GM19240 (cell line): ENCODE measurements around the gene EFCAB12.
"Not testable (repeated sequence)": the region's sequence is repeated elsewhere in the genome, so short reads cannot be mapped to it uniquely, and the experiment has no call there.

ENCODE experiments used
- DNase-seq: peaks from one replicate; pipeline ENCODE4 v3.0.0; 2011; ENCODE audit warnings: low spot score; ENCODE audit not compliant: insufficient read length

Gene EFCAB12

DNA sequence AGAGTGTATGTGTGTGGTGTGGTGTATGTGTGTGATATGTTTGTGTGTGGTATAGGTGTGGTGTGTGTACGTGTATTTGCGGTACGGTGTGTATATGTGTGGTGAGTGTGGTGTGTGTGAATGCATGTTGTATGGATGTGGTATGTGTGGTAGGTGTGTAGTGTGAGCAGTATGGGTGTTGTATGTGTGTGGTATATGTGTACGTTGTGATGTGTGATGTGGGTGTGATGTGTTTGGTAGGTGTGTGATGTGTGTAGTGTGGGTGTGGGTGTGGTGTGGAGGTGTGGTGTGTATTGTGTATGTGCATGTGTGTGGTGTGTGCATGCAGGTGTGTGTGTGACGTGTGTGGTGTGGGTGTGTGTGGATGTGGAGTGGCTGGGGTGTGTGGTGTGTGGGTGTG, 58.7 kb downstream of the EFCAB12 start:
- DNase-seq: no peak

DNA sequence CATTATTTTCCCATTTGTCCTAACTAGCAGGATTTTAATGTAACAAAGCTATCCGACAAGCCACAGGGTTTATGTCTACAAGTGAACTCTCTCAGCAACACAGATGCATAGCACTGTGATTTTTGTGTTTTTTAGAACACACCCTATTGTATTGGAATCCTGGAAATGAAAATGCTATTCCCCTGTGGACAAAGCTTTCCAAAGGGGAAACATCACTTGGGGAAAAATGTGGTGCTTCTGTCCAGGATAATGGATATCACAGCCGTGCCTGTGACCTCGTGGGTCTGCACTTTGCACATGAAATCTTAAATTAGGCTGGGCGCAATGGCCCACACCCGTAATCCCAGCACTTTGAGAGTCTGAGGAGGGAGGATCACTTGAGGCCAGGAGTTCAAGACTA, 60.6 kb downstream of the EFCAB12 start:
- no peak for DNase-seq

DNA sequence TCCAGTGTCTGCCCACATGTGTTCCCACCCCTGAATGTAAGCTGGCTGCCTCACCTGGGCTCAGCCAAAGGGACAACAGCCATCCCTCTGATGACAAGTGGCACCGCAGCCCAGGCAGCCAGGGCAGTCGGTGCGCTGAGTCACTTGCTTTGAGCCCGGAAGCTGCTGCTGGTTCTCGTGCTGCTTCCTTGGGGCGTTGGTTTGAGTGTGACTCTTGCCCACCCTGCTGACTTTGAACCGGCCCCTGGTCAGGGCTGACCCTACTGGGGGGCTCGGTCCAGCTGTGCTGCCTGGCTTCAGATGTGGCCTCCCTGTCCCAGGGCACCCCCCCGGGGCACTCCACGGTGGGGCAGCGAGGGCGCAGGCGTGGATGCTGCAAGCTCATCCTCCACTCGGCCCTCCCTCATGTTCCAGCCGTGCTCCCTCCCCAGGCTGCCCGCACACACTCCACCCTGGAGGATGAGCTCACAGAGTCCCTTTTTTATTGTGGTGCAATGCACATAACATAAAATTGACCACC, 62.1 kb downstream of the EFCAB12 start:
- no peak for DNase-seq

DNA sequence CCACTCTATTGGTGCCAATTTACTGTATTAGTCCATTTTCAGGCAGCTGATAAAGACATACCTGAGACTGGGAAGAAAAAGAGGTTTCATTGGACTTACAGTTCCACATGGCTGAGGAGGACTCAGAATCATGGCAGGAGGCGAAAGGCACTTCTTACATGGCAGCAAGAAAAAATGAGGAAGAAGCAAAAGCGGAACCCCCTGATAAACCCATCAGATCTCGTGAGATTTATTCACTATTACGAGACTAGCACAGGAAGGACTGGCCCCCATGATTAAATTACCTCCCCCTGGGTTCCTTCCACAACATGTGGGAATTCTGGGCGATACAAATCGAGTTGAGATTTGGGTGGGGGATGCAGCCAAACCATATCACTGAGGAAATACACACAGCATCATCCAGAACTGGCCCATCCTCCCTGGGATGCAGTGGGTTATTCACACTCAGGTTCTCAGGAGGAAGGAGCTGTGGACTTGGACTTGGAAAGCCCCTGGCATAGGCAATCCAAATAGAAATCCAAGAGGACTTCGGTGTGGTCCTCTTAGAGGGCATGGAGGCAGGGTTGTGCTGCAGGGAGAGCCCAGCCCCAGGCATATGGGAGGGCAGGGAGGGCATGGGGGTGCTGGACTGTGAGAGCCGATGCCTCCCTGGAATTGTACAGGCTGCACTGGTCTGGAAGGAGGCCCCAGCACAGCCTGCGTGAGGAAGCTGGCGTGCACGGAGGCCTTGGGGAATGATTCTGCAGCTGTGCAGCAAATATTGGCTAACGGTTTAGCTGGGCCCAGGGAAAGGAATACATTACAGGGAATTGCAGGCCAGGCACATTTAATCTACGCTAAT, 62.9 kb downstream of the EFCAB12 start:
- no peak for DNase-seq

DNA sequence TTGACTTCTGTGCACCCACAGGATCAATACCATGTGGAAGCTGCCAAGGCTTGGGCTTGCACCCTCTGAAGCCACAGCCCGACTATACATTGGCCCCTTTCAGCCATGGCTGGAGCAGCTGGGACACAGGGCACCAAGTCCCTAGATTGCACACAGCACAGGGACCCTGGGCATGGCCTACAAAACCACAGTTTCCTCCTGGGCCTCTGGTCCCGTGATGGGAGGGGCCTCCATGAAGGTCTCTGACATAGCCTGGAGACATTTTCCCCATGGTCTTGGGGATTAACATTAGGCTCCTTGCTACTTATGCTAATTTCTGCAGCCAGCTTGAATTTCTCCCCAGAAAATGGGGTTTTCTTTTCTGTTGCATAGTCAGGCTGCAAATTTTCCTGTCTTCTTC, 63.6 kb downstream of the EFCAB12 start:
- DNase-seq: not testable (repeated sequence)

DNA sequence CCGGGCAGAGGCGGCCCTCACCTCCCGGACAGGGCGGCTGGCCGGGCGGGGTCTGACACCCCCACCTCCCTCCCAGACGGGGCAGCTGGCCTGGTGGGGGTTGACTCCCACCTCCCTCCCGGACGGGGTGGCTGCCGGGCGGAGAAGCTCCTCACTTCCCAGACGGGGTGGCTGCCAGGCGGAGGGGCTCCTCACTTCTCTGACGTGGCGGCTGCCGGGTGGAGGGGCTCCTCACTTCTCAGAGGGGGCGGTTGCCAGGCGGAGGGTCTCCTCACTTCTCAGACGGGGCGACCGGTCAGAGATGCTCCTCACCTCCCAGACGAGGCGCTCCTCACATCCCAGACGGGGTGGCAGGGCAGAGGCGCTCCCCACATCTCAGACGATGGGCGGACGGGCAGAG, 65.1 kb downstream of the EFCAB12 start:
- not testable (repeated sequence) for DNase-seq

DNA sequence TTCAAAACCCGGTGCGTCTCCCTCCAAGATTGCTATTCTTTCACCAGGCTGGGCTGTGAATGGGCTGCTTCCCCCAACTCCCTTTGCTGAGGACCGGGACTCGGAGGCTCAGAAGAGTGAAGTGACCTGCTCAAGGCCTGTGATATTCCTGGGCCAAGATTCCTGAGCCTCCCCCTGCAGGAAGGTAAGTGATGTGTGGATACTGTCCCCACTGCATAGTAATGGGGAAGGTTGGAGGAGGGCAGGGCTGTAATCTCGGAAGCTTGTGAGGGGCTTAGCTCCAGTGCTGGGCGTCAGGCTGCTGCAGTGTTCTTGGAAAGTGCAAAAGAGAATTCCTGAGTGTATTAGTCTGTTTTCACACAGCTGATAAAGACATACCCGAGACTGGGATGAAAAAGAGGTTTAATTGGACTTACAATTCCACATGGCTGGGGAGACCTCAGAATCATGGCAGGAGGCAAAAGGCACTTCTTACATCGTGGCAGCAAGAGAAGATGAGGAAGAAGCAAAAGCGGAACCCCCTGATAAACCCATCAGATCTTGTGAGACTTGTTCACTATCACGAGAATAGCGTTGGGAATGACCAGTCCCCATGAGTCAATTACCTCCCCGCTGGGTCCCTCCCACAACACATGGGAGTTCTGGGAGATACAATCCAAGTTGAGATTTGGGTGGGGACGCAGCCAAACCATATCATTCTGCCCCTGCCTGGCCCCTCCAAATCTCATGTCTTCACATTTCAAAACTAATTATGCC, 67.6 kb downstream of the EFCAB12 start:
- DNase-seq: no peak

DNA sequence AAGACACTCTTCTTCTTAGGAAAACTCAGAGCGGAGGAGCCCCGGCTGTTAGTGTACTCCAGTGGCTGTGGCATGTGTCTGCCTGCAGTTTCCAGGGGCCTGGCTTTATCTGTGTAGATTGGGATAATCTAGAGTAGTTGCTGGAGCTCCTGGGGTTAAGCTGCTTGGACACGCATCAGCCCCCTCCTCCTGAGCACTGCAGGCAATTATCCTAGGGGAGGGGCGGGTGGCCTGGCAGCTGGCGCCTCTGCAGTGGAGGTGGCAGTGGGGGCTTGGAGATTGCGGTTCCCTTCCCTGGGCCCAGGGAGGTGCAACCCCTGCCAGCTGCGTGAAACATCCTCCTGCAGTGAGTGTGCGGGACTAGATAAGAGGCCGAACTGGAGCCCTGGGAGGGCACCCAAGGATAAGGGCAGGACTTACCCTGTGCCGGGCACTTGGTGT, 68.2 kb downstream of the EFCAB12 start:
- DNase-seq: no peak

DNA sequence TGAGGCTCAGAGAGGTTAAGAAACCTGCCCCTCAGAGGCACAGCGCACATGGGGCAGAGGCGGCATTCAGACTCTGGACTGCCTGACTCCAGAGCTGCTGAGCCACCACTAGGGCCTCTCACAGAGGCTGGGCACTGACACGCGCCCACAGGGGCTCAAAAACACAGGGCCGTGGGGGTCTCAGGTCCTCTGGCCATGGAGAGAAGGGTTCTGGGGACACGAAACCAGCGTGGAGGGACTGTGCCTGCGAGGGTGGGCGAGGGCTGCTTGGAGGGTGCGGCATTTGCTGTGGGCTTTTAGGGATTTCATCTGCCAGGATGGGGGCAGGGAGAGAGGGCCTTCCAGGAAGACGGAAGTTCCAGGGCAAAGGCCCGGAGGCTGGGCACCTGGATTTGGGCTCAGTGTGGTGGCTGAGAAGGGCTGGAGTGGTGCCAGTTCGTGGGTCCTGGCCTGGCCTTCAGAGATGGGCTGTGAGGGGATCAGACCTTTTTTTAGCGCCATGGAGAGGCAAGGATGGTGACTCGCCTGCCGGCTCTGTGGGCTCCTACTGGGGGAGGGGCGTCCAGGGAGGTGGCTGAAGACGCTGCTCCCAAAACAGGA, 69.6 kb downstream of the EFCAB12 start:
- no peak for DNase-seq

DNA sequence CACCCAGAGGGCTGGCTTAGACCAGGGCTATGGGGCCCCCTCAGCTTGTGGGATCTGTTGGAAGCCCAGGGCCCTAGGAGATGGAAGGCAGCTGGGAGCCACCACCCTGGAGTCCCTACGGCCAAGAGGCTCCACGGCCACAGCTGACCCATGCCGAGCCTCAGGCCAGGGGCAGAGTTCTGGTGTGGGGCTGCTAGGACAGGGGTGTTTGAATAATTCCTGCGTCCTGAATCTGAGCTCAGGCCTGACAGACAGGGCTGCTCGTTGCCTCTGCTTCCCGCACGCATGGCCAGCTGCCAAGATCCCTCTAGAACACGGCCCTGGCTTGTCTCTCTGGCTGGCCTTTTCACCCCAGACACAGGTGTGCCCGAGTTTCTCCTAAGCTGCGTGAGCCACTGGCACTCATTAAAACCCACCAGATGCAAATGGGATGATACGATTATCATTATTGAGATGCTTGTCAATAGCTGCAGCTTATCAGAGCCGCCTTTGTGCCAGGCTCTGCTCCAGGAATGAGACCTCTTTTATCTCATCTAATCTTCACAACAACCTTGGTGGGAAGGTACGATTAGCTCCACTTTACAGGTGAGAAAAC, 70.2 kb downstream of the EFCAB12 start:
- no peak for DNase-seq

DNA sequence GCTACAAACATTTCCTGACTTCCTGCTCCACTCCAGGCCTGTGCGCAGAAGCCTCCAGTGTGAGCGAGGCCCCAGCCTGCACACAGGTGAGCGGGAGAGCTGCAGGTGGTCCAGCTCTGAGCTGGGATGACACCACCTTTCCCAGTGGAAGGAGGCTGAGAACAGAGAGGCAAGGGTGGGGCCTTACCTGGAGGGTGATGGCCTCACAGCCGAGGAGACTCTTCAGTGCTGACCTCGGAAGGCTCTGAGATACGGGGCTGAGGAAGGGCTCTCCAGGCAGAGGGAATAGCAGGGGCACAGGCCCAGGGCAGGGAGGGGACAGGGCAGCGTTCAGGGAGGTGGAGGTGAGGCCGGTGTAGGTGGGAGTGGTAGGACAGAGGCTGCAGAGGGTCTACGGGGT, 70.8 kb downstream of the EFCAB12 start:
- DNase-seq: no peak

DNA sequence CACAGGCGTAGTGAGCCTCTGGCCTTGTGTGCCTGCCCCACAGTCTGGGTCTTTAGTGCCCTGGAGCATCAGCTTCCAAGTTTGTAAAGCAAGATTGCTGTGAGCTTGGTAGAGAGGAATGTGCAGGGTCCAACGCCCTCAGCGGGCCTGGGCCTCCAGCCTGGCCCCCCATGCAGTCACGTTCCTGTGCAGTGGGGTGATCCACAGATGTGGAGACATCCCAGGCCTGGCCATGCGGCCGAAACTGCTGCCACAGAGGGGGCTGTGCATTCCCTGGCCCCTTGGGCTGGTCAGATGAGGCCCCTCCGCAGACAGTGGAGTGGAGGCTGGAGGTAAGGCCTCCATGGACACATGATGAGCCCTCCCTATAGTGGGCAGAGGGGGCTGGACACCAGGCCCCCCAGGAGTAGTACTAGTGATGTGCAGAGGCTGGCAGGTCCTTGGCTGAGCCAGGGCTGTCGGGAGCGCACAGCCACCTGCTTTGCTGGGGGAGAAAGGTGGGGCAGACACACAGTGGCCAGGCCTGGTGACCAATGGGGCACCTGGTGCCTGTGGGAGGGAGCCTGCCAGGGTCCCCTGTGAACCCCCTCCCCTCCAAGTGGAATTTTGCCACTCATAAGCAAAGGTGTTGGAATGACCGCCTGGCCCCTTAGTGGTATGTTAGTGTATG, 71.5 kb downstream of the EFCAB12 start:
- DNase-seq: no peak

DNA sequence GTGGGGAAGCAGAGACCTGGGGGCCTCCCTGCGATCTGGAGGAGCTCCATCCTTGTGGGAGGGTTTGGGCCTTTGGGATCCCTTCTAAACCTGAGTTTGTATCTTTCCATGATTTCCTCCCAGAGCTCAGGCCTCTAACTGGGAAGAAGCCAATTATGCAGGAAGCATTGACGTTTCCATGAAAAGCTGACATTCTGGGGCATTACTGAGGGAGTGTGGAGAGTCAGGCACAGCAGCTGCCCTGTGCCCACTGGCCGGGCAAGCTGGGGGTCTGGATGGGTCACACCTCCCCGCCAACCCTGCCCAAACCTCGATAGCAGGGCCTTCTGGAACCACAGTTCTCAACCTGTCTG, 74.9 kb downstream of the EFCAB12 start:
- no peak for DNase-seq

DNA sequence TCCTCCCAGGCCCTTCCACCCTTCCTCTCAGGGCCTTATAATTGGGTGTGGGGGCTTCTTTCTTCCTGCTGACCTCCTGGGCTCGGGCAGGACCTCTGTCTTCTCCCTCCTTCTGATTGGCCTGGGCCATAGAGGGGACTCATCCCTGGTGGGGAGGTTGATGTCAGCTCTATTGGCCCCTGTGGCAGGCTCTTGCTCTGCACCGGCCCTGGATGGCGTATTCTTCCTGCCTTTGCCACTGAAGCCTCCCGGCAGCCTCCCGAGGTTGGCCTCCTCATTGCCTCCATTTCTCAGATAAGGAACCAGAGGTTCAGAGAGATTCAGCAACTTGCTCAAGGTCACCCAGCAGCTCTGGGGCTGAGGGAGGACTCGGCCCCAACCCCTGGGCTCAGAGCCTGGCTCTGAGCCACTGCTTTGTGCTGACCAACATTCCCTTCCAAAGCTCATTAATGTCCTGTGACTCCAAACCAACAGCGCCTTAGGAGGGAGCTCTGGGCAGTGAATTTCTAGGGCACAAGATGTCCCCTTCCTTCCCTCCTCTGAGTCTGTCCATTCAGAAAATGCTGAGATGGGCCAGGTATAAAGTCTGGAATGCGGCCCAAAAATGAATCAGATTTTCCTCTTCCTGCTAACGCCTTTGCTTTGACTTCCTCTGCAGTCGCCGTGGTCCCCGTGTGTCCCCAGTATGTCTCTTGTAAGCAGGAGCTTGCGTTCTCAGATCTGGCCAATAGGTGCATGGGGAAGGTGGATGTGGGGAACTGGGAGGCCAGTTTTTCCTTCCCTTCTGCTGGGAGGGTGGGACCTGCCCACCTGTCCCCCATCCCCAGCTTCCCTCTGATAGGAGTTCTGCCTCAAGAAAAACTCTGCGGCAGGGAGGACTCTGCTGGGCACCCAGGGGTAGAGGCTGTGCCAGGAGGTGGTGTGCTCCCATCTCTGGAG, 75.5 kb downstream of the EFCAB12 start:
- DNase-seq: no peak

DNA sequence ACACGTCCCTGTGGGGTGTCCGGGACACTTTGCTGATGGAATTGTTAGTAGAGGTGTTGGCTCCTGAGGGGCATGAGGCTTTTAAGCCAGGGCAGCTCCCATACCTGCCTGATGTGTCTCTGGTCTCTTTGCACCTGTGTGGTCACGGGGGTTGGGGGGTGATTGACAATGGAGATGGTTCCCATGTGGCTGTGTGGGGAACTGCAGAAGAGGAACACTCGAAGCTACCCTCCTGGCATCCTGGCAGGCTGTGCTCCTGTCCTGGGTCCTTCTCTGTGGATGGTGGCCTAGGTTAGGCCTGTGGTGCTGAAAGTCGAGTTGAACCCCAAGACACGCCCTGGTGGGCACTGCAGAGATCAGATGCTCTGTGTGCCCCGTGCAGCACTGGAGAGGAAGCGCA, 76.4 kb downstream of the EFCAB12 start:
- DNase-seq: no peak
